IgD-negative memory B cell (primary cell): ENCODE results near the gene EIF2AK2. TPM values are rescaled to one million over a fixed set of nuclear protein-coding genes. Genes with fewer than 3 reads are reported as not detected.
A peak's percentile ranks its signal among the peaks of the same experiment; 100 is the strongest.

Experiments used
- H3K27ac Mint-ChIP-seq, 3 donors: one replicate each; pipeline ENCODE4 v1.8.0; 2020 to 2022; ENCODE audit warnings: mild to moderate bottlenecking in 3 of 3, mixed read lengths in 3 of 3, moderate library complexity in 1 of 3
- H3K27me3 Mint-ChIP-seq: one replicate; pipeline ENCODE4 v1.8.0; 2021; ENCODE audit warnings: mixed read lengths
- H3K36me3 Mint-ChIP-seq: one replicate; pipeline ENCODE4 v1.8.0; 2020; ENCODE audit warnings: mild to moderate bottlenecking, mixed read lengths
- H3K4me1 Mint-ChIP-seq, 3 donors: one replicate each; pipeline ENCODE4 v1.8.0; 2020 to 2022; ENCODE audit warnings: mixed read lengths in 3 of 3, mild to moderate bottlenecking in 1 of 3
- H3K4me3 Mint-ChIP-seq, 4 donors: one replicate each; pipeline ENCODE4 v1.8.0; 2020 to 2022; ENCODE audit warnings: mild to moderate bottlenecking in 4 of 4, mixed read lengths in 4 of 4, moderate library complexity in 3 of 4
- H3K9me3 Mint-ChIP-seq, 3 donors: one replicate each; pipeline ENCODE4 v1.8.0; 2020 to 2021; ENCODE audit warnings: mixed read lengths in 3 of 3, mild to moderate bottlenecking in 1 of 3
- polyA plus RNA-seq: library from polyadenylated mRNA; unstranded; fragments of 300-500 nt; fragmentation: Illumina TruSeq; gene quantifications from one replicate; pipeline ENCODE4 v1.2.3, GENCODE V29; 2021

The EIF2AK2 gene
- polyA plus RNA-seq, 1 donor from 2014 or later, result 40.0 TPM

GRCh38 chr2:37060446-37060845 is 96.3 kb downstream of the EIF2AK2 start:
- H3K4me3 Mint-ChIP-seq, result no peak overlapping the region
- H3K27ac Mint-ChIP-seq, result peak overlapping the region in 1 of 3 donors; percentile 44
- no peaks in the 10 kb centered on the region for H3K27me3 Mint-ChIP-seq
- H3K9me3 Mint-ChIP-seq, result no peaks in the 10 kb centered on the region
- H3K36me3 Mint-ChIP-seq, result no peaks in the 10 kb centered on the region
- H3K4me1 Mint-ChIP-seq, result peaks cover 0 to 4% (median 0%) of the 10 kb centered on the region in 3 donors

DNA sequence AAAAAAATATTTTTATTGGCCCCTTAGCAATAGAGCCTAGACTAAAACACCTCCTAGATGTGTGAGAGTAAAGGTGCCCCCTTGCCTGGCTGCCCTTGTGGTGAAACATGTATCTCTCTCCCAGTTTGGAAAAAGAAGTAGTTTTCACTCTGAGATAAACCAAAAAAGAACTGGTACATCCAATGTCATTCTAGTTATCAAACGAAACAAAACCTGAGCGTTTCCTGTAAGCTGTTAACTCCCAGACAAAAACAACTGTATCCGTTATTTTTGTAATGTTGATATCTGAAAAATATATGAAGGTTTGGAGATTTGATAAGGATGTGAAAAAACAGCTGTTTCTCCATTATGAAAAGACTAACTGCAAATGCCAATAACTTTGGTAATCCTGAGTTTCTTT is 96.9 kb downstream of the EIF2AK2 start:
- no peak overlapping the region for H3K4me3 Mint-ChIP-seq
- H3K27ac Mint-ChIP-seq, result no peak overlapping the region
- H3K9me3 Mint-ChIP-seq, result no peaks in the 10 kb centered on the region
- H3K27me3 Mint-ChIP-seq, result no peaks in the 10 kb centered on the region
- no peaks in the 10 kb centered on the region for H3K36me3 Mint-ChIP-seq
- H3K4me1 Mint-ChIP-seq, result peaks cover 0 to 4% (median 0%) of the 10 kb centered on the region in 3 donors

GRCh38 chr2:37052600-37053332 is 104.0 kb downstream of the EIF2AK2 start:
- no peak overlapping the region for H3K27ac Mint-ChIP-seq
- H3K4me1 Mint-ChIP-seq, result peaks cover 0 to 9% (median 1%) of the 10 kb centered on the region in 3 donors
- H3K9me3 Mint-ChIP-seq, result no peaks in the 10 kb centered on the region
- peaks cover 10% of the 10 kb centered on the region for H3K36me3 Mint-ChIP-seq
- no peak overlapping the region for H3K4me3 Mint-ChIP-seq
- H3K27me3 Mint-ChIP-seq, result no peaks in the 10 kb centered on the region

Other genes with a start within 250 kb of the EIF2AK2 start
- 12.2 TPM for gene STRN, start 190.4 kb downstream of the EIF2AK2 start, polyA plus RNA-seq
- gene HEATR5B, start 72.6 kb downstream of the EIF2AK2 start, polyA plus RNA-seq, result 11.0 TPM
- gene GPATCH11, start 72.5 kb downstream of the EIF2AK2 start, polyA plus RNA-seq, result 19.6 TPM
- not detected for gene SULT6B1, start 31.7 kb upstream of the EIF2AK2 start, polyA plus RNA-seq
- 38.8 TPM for gene CEBPZOS, start 39.5 kb upstream of the EIF2AK2 start, polyA plus RNA-seq
- 19.1 TPM for gene CEBPZ, start 74.6 kb upstream of the EIF2AK2 start, polyA plus RNA-seq
- 10.9 TPM for gene NDUFAF7, start 74.7 kb upstream of the EIF2AK2 start, polyA plus RNA-seq
- 51.2 TPM for gene PRKD3, start 167.9 kb upstream of the EIF2AK2 start, polyA plus RNA-seq
- 1.8 TPM for gene QPCT, start 187.7 kb upstream of the EIF2AK2 start, polyA plus RNA-seq